Measurements from ENCODE around the gene CFAP54. TPM values are rescaled to one million over a fixed set of nuclear protein-coding genes. Genes with fewer than 3 reads are reported as not detected.

The CFAP54 gene
- total and polyA plus RNA-seq, 3 experiments from 2014 or later: 0.08 to 0.88 (median 0.66) TPM

- H3K9me3 Mint-ChIP-seq: peaks cover 0 to 5% (median 0%) of the 10 kb centered on the region in 5 donors
- Histone ChIP-seq H3K9me3 (ENCODE audit: low read length) (no peaks in the 10 kb centered on the region), H3K27me3 (ENCODE audit: insufficient read depth, low read length, poor library complexity, severe bottlenecking) (no peaks in the 10 kb centered on the region), H3K4me3 (ENCODE audit: low read length) (no peak overlapping the region), H3K27ac (ENCODE audit: low read depth, low read length) (no peak overlapping the region), H3K36me3 (ENCODE audit: insufficient read depth, low read length) (no peaks in the 10 kb centered on the region), H3K4me1 (ENCODE audit: insufficient read depth, low read length) (peaks cover 15% of the 10 kb centered on the region)
- peak overlapping the region; percentile 44 to 84 (median 71) for H3K4me3 Mint-ChIP-seq
- DNase-seq: no peak
- peaks cover 37 to 52% (median 42%) of the 10 kb centered on the region in 3 donors for H3K4me1 Mint-ChIP-seq
- peaks cover 0 to 12% (median 4%) of the 10 kb centered on the region in 3 donors for H3K36me3 Mint-ChIP-seq
- POLR2A ChIA-PET: no interaction called here
- peak overlapping the region in 6 of 8 donors; percentile 4 to 79 (median 68) for H3K27ac Mint-ChIP-seq
- peaks cover 0 to 1% of the 10 kb centered on the region in 2 donors for H3K27me3 Mint-ChIP-seq
- CTCF ChIA-PET: interaction anchor here (1.0 to 3.6 kb wide), 2 partner anchors 20 to 88 kb away, joined by 3 to 13 read pairs; no protein-coding TSS in a partner anchor
These were observed 6.6 kb downstream of the CFAP54 start for GRCh38 chr12:96495841-96496545.

DNA sequence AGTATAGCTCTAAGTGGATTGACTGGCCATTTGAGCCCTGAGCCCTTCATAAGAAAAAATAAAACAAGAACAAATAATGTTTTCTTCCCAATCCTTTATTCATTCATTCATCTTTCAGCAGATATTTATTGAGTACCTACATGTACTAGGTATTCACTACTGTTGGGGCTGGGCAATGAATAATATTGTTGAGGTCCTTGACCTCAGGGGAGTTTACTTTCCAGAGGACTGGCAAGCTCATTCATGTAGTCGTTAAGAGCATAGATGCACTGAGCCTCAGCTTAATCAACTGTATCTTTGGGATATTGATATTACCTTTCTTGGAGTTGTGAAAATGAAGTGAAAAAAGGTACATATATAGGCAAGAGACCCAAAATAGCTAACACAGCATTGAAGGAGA is 7.6 kb downstream of the CFAP54 start:
- Histone ChIP-seq H3K27me3 (ENCODE audit: insufficient read depth, low read length, poor library complexity, severe bottlenecking) (no peaks in the 10 kb centered on the region), H3K4me1 (ENCODE audit: insufficient read depth, low read length) (peaks cover 24% of the 10 kb centered on the region), H3K36me3 (ENCODE audit: insufficient read depth, low read length) (no peaks in the 10 kb centered on the region), H3K27ac (ENCODE audit: low read depth, low read length) (no peak overlapping the region), H3K4me3 (ENCODE audit: low read length) (no peak overlapping the region), H3K9me3 (ENCODE audit: low read length) (no peaks in the 10 kb centered on the region)
- no peak for DNase-seq
- Mint-ChIP-seq H3K9me3 (peaks cover 0 to 5% (median 0%) of the 10 kb centered on the region in 5 donors), H3K27me3 (peaks cover 0 to under 1% of the 10 kb centered on the region in 2 donors), H3K36me3 (peaks cover 0 to 12% (median 4%) of the 10 kb centered on the region in 3 donors), H3K4me1 (peaks cover 47 to 61% (median 52%) of the 10 kb centered on the region in 3 donors), H3K27ac (peak overlapping the region in 5 of 8 donors; percentile 9 to 70 (median 29)), H3K4me3 (peak overlapping the region in 5 of 7 donors; percentile 6 to 44 (median 20))
- ChIA-PET POLR2A (interaction anchor here (0.5 kb wide), 1 partner anchor 17 kb away, joined by 4 read pairs; no protein-coding TSS in a partner anchor), CTCF (interaction anchor here (1.2 to 3.6 kb wide), 2 partner anchors 19 to 97 kb away, joined by 6 to 13 read pairs; partner anchors contain the start of gene CDK17)

- POLR2A ChIA-PET: interaction anchor here (0.6 kb wide), 1 partner anchor 39 kb away, joined by 5 read pairs; no protein-coding TSS in a partner anchor
- peak overlapping the region; percentile 3 to 36 (median 24) for H3K27ac Mint-ChIP-seq
- peaks cover 0 to 12% (median 4%) of the 10 kb centered on the region in 3 donors for H3K36me3 Mint-ChIP-seq
These were observed 8.5 kb downstream of the CFAP54 start for GRCh38 chr12:96497855-96498254.

GRCh38 chr12:96500693-96501092 is 11.3 kb downstream of the CFAP54 start:
- Mint-ChIP-seq H3K36me3 (peaks cover 0 to 12% (median 4%) of the 10 kb centered on the region in 3 donors), H3K9me3 (peaks cover 0 to 5% (median 0%) of the 10 kb centered on the region in 5 donors), H3K27me3 (no peaks in the 10 kb centered on the region), H3K4me3 (peak overlapping the region in 6 of 7 donors; percentile 8 to 69 (median 54)), H3K27ac (peak overlapping the region; percentile 84 to 98 (median 93)), H3K4me1 (peaks cover 56 to 76% (median 62%) of the 10 kb centered on the region in 3 donors)
- Histone ChIP-seq H3K27ac (ENCODE audit: low read depth, low read length) (no peak overlapping the region), H3K4me1 (ENCODE audit: insufficient read depth, low read length) (peaks cover 32% of the 10 kb centered on the region), H3K36me3 (ENCODE audit: insufficient read depth, low read length) (no peaks in the 10 kb centered on the region), H3K27me3 (ENCODE audit: insufficient read depth, low read length, poor library complexity, severe bottlenecking) (no peaks in the 10 kb centered on the region), H3K4me3 (ENCODE audit: low read length) (no peak overlapping the region), H3K9me3 (ENCODE audit: low read length) (no peaks in the 10 kb centered on the region)
- POLR2A ChIA-PET: interaction anchor here (0.5 to 1.7 kb wide), 3 partner anchors 98 to 286 kb away, joined by 3 to 6 read pairs (median 4); partner anchors contain the start of gene CDK17
- no peak for DNase-seq
- CTCF ChIA-PET: interaction anchor here (0.8 to 1.0 kb wide), 2 partner anchors 16 to 64 kb away, joined by 3 read pairs; no protein-coding TSS in a partner anchor

More at GRCh38 chr12:96497855-96498254, 8.5 kb downstream of the CFAP54 start:
- no peak overlapping the region for H3K27ac ChIP-seq (ENCODE audit: low read depth, low read length)
- no peak overlapping the region for H3K4me3 ChIP-seq (ENCODE audit: low read length)
- no peaks in the 10 kb centered on the region for H3K36me3 ChIP-seq (ENCODE audit: insufficient read depth, low read length)
- peaks cover 54 to 70% (median 61%) of the 10 kb centered on the region in 3 donors for H3K4me1 Mint-ChIP-seq
- H3K27me3 ChIP-seq (ENCODE audit: insufficient read depth, low read length, poor library complexity, severe bottlenecking): no peaks in the 10 kb centered on the region
- H3K4me3 Mint-ChIP-seq: no peak overlapping the region
- peaks cover 29% of the 10 kb centered on the region for H3K4me1 ChIP-seq (ENCODE audit: insufficient read depth, low read length)
- peaks cover 0 to 5% (median 0%) of the 10 kb centered on the region in 5 donors for H3K9me3 Mint-ChIP-seq
- DNase-seq: no peak
- H3K9me3 ChIP-seq (ENCODE audit: low read length): no peaks in the 10 kb centered on the region
- CTCF ChIA-PET: interaction anchor here (1.2 to 3.6 kb wide), 3 partner anchors 8 to 98 kb away, joined by 6 to 13 read pairs (median 9); partner anchors contain the start of genes CDK17 and CFAP54
- H3K27me3 Mint-ChIP-seq: no peaks in the 10 kb centered on the region

- Histone ChIP-seq H3K27me3 (ENCODE audit: insufficient read depth, low read length, poor library complexity, severe bottlenecking) (no peaks in the 10 kb centered on the region), H3K4me1 (ENCODE audit: insufficient read depth, low read length) (peaks cover 30% of the 10 kb centered on the region), H3K9me3 (ENCODE audit: low read length) (no peaks in the 10 kb centered on the region), H3K27ac (ENCODE audit: low read depth, low read length) (peak overlapping the region; percentile 35), H3K4me3 (ENCODE audit: low read length) (peak overlapping the region; percentile 3), H3K36me3 (ENCODE audit: insufficient read depth, low read length) (no peaks in the 10 kb centered on the region)
- Mint-ChIP-seq H3K27ac (peak overlapping the region; percentile 84 to 98 (median 93)), H3K9me3 (peaks cover 0 to 5% (median 0%) of the 10 kb centered on the region in 5 donors), H3K27me3 (no peaks in the 10 kb centered on the region), H3K4me3 (peak overlapping the region in 6 of 7 donors; percentile 8 to 69 (median 62)), H3K4me1 (peaks cover 51 to 71% (median 60%) of the 10 kb centered on the region in 3 donors), H3K36me3 (peaks cover 0 to 12% (median 4%) of the 10 kb centered on the region in 3 donors)
- ChIA-PET CTCF (interaction anchor here (0.8 to 3.5 kb wide), 3 partner anchors 12 to 64 kb away, joined by 3 to 16 read pairs (median 3); partner anchors contain the start of gene CFAP54), POLR2A (interaction anchor here (0.5 to 1.7 kb wide), 3 partner anchors 98 to 286 kb away, joined by 3 to 6 read pairs (median 4); partner anchors contain the start of gene CDK17)
- DNase-seq: peak in 4 of 5 donors; percentile 17 to 63 (median 40)
These were observed 11.9 kb downstream of the CFAP54 start for GRCh38 chr12:96501133-96501761.

DNA sequence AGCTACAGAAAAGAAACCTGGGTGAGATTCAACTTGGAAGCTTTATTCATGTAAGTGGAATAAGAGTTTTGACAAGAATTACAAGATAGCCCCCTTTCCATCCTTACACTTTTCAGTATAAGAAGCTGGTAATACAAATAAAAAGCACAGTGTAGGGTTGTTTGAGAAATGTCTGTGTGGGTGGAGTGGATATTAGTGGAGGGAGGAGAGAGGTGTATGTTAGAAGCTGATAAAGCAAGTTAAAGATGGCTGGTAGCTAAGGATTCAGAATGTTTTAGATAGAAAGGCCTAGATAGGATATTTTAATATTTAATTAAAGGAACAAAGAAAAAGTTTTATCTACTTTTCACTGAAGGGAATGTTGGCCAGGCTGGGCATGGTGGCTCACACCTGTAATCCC is 12.5 kb downstream of the CFAP54 start:
- POLR2A ChIA-PET: interaction anchor here (0.9 to 1.7 kb wide), 3 partner anchors 13 to 102 kb away, joined by 4 to 6 read pairs (median 4); partner anchors contain the start of gene CDK17
- H3K4me3 Mint-ChIP-seq: peak overlapping the region in 3 of 7 donors; percentile 8 to 66 (median 61)
- H3K27me3 Mint-ChIP-seq: no peaks in the 10 kb centered on the region
- CTCF ChIA-PET: interaction anchor here (0.8 to 3.5 kb wide), 2 partner anchors 12 to 102 kb away, joined by 5 to 16 read pairs; partner anchors contain the start of genes CDK17 and CFAP54
- Histone ChIP-seq H3K36me3 (ENCODE audit: insufficient read depth, low read length) (no peaks in the 10 kb centered on the region), H3K27me3 (ENCODE audit: insufficient read depth, low read length, poor library complexity, severe bottlenecking) (no peaks in the 10 kb centered on the region), H3K4me3 (ENCODE audit: low read length) (no peak overlapping the region), H3K27ac (ENCODE audit: low read depth, low read length) (no peak overlapping the region), H3K4me1 (ENCODE audit: insufficient read depth, low read length) (peaks cover 27% of the 10 kb centered on the region), H3K9me3 (ENCODE audit: low read length) (no peaks in the 10 kb centered on the region)
- H3K36me3 Mint-ChIP-seq: peaks cover 0 to 12% (median 4%) of the 10 kb centered on the region in 3 donors
- H3K27ac Mint-ChIP-seq: peak overlapping the region; percentile 84 to 98 (median 93)
- peaks cover 45 to 64% (median 54%) of the 10 kb centered on the region in 3 donors for H3K4me1 Mint-ChIP-seq
- no peak for DNase-seq
- H3K9me3 Mint-ChIP-seq: peaks cover 0 to 5% (median 0%) of the 10 kb centered on the region in 5 donors

GRCh38 chr12:96502477-96502876 is 13.1 kb downstream of the CFAP54 start:
- CTCF ChIA-PET: interaction anchor here (0.8 to 3.5 kb wide), 2 partner anchors 13 to 103 kb away, joined by 5 to 16 read pairs; partner anchors contain the start of genes CDK17 and CFAP54
- Histone ChIP-seq H3K27me3 (ENCODE audit: insufficient read depth, low read length, poor library complexity, severe bottlenecking) (no peaks in the 10 kb centered on the region), H3K4me3 (ENCODE audit: low read length) (no peak overlapping the region), H3K36me3 (ENCODE audit: insufficient read depth, low read length) (no peaks in the 10 kb centered on the region), H3K9me3 (ENCODE audit: low read length) (no peaks in the 10 kb centered on the region), H3K4me1 (ENCODE audit: insufficient read depth, low read length) (peaks cover 27% of the 10 kb centered on the region), H3K27ac (ENCODE audit: low read depth, low read length) (no peak overlapping the region)
- DNase-seq: no peak
- Mint-ChIP-seq H3K9me3 (peaks cover 0 to 5% (median 0%) of the 10 kb centered on the region in 5 donors), H3K4me1 (peaks cover 43 to 59% (median 51%) of the 10 kb centered on the region in 3 donors), H3K27ac (peak overlapping the region; percentile 84 to 98 (median 91)), H3K4me3 (peak overlapping the region in 5 of 7 donors; percentile 47 to 68 (median 63)), H3K27me3 (no peaks in the 10 kb centered on the region), H3K36me3 (peaks cover 0 to 9% (median 4%) of the 10 kb centered on the region in 3 donors)
- POLR2A ChIA-PET: interaction anchor here (0.9 to 1.7 kb wide), 2 partner anchors 13 to 100 kb away, joined by 4 to 6 read pairs; no protein-coding TSS in a partner anchor

All from CD8-positive, alpha-beta memory T cell (primary cell).